Panc1 (cell line): ENCODE data around the gene COL23A1. TPM values are rescaled to one million over a fixed set of nuclear protein-coding genes. Genes with fewer than 3 reads are reported as not detected.

ENCODE experiments used
- ATAC-seq: fragments of 200-7000 bp; cut with Tn5 transposase; 2 replicates; pipeline ENCODE4 v1.9.1; 2020; ENCODE audit warnings: mild to moderate bottlenecking, moderate library complexity
- BruUV-seq: library from RNA; stranded (reverse); fragments of 400-500 nt; replicated peaks from 2 replicates; lab custom pipeline; 2021; lab: Mats Ljungman, UMichigan
- CTCF ChIA-PET: fragments of 300-600 bp; sonication (Branson Sonifier 250); formaldehyde crosslinking; loops from one replicate; lab custom pipeline; 2022; ENCODE audit warnings: antibody characterized with exemption; lab: Charles Lee
- POLR2A ChIA-PET: fragments of 300-600 bp; sonication (Branson Sonifier 250); formaldehyde crosslinking; loops from one replicate; lab custom pipeline; 2022; ENCODE audit warnings: antibody characterized with exemption; lab: Charles Lee
- DNase-seq: peaks from one replicate; pipeline ENCODE4 v3.0.0-alpha.2; 2010; ENCODE audit warnings: low read depth, low spot score
- H3K27ac ChIP-seq: 2 replicates; pipeline ENCODE4 v1.5.1; 2011; ENCODE audit warnings: mild to moderate bottlenecking, low read length, inconsistent platforms
- H3K27me3 ChIP-seq: fragments of 200-500 bp; sonication (Bioruptor generic); 2 replicates; pipeline ENCODE4 v1.6.0; 2014; ENCODE audit warnings: low read length, inconsistent platforms; ENCODE audit not compliant: control insufficient read depth, insufficient read depth
- H3K36me3 ChIP-seq: fragments of 200-500 bp; sonication (Bioruptor generic); 2 replicates; pipeline ENCODE4 v1.5.1; 2014; ENCODE audit warnings: inconsistent platforms, mild to moderate bottlenecking, low read length, moderate library complexity; ENCODE audit not compliant: control insufficient read depth, insufficient read depth
- H3K4me1 ChIP-seq: 2 replicates; pipeline ENCODE4 v1.5.1; 2011; ENCODE audit warnings: inconsistent platforms, mild to moderate bottlenecking, low read length, moderate library complexity; ENCODE audit not compliant: control insufficient read depth, insufficient read depth
- H3K4me3 ChIP-seq, 2 experiments: 2 replicates each; pipeline ENCODE4 v1.5.1; 2011 to 2012; ENCODE audit warnings: low read depth in 2 of 2, low read length in 2 of 2, mild to moderate bottlenecking in 2 of 2, inconsistent platforms in 1 of 2, moderate library complexity in 1 of 2
- H3K9me3 ChIP-seq: fragments of 200-500 bp; sonication (Bioruptor generic); 2 replicates; pipeline ENCODE4 v1.5.1; 2014; ENCODE audit warnings: low read depth, mild to moderate bottlenecking, inconsistent platforms, low read length, moderate library complexity; ENCODE audit not compliant: control insufficient read depth, insufficient read depth
- POLR2AphosphoS5 ChIP-seq: IDR thresholded peaks from 2 replicates; pipeline ENCODE4 v1.6.1; 2012; ENCODE audit warnings: mild to moderate bottlenecking, low read depth, low read length, moderate library complexity
- SIN3A ChIP-seq: IDR thresholded peaks from 2 replicates; pipeline ENCODE4 v1.6.1; 2012; ENCODE audit warnings: low read depth, mild to moderate bottlenecking, low read length, moderate library complexity, borderline replicate concordance; ENCODE audit not compliant: insufficient read depth
- TCF7L2 ChIP-seq: IDR thresholded peaks from 2 replicates; pipeline ENCODE4 v1.6.1; 2011; ENCODE audit warnings: mild to moderate bottlenecking, low read depth, low read length, inconsistent platforms
- in situ Hi-C: cut with HindIII; loops from 2 replicates; pipeline ENCODE4 v1.10.0; 2016; ENCODE audit warnings: low sequenced_read_pairs, low pct_unique_long_range_greater_than_20kb
- intact Hi-C: fragments of 100-400 bp; cut with micrococcal nuclease; formaldehyde crosslinking; loops from one replicate; pipeline ENCODE4 v1.10.0; 2022; ENCODE audit not compliant: unreplicated experiment
- total RNA-seq: library from RNA; stranded (reverse); gene quantifications from one replicate; pipeline ENCODE4 v1.2.1, GENCODE V29; 2021; ENCODE audit not compliant: unreplicated experiment
- TF ChIP-seq, protein P1 (sequence below): fragments of 450-650 bp; IDR thresholded peaks from 2 replicates; pipeline ENCODE4 v1.5.1; 2017; ENCODE audit warnings: mild to moderate bottlenecking
- TF ChIP-seq, protein P2 (sequence below), 2 experiments: IDR thresholded peaks; 2 replicates each; pipeline ENCODE4 v1.6.1; 2011 to 2012; ENCODE audit warnings: low read depth in 2 of 2, control low read depth in 1 of 2, low read length in 1 of 2, mild to moderate bottlenecking in 1 of 2, moderate library complexity in 1 of 2; ENCODE audit not compliant: insufficient read depth in 1 of 2

The COL23A1 gene
- total RNA-seq, 1 experiment from 2014 or later: 0.05 TPM

DNA sequence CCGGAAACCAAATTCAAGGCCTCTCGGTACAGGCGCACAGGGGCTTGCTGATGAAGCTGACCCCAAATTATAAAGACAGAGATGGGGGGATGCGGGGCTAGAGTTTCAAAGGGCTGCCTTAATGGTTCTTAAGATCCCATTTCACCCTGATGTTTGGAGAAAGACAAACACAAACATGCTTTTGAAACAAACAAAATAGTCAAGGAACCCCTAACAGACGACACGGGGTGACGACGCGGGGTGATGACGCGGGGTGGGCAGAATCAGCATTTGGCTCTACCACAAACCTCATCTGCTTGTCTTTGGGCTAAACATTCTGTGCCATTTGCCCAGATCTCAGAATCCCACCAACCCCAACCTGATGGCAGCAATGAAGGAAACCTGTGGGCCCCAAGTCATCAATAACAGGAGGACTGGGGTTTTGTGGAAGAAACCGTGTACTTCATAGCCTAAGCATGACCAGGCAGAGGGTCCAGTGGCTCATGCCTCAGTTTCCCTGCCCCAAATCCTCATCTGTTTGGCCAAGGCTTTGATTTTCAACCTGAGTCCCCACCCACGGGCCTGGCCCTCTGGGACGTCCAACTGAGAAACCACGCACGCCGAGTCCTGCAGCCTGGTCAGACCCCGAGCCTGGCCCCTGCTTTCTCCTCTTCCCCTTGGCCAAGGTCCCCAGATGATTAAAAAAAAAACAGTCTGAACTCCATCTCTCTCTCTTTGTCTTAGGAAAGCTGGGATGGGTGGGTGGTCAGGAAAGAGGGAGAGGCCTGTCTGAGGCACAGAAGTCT, 148.5 kb downstream of the COL23A1 start:
- H3K36me3 ChIP-seq: no peaks in the 10 kb centered on the region
- DNase-seq (no peak), ATAC-seq (no peak)
- H3K4me1 ChIP-seq: no peaks in the 10 kb centered on the region
- H3K9me3 ChIP-seq: no peaks in the 10 kb centered on the region
- no peaks in the 10 kb centered on the region; the same call in 1 of the 2 replicates for H3K27me3 ChIP-seq
- in situ Hi-C loops: no loop called here
- intact Hi-C loops: no loop called here
- no TSS peak for BruUV-seq
- CTCF ChIA-PET: interaction anchor here (2.2 kb wide), 1 partner anchor 20 kb away, joined by 7 read pairs; no protein-coding TSS in a partner anchor
- H3K4me3 ChIP-seq: no peak overlapping the region
- no peak for TF ChIP-seq TCF7L2
- TF ChIP-seq, protein P1, sequence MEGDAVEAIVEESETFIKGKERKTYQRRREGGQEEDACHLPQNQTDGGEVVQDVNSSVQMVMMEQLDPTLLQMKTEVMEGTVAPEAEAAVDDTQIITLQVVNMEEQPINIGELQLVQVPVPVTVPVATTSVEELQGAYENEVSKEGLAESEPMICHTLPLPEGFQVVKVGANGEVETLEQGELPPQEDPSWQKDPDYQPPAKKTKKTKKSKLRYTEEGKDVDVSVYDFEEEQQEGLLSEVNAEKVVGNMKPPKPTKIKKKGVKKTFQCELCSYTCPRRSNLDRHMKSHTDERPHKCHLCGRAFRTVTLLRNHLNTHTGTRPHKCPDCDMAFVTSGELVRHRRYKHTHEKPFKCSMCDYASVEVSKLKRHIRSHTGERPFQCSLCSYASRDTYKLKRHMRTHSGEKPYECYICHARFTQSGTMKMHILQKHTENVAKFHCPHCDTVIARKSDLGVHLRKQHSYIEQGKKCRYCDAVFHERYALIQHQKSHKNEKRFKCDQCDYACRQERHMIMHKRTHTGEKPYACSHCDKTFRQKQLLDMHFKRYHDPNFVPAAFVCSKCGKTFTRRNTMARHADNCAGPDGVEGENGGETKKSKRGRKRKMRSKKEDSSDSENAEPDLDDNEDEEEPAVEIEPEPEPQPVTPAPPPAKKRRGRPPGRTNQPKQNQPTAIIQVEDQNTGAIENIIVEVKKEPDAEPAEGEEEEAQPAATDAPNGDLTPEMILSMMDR: no peak
- TF ChIP-seq, protein P2, sequence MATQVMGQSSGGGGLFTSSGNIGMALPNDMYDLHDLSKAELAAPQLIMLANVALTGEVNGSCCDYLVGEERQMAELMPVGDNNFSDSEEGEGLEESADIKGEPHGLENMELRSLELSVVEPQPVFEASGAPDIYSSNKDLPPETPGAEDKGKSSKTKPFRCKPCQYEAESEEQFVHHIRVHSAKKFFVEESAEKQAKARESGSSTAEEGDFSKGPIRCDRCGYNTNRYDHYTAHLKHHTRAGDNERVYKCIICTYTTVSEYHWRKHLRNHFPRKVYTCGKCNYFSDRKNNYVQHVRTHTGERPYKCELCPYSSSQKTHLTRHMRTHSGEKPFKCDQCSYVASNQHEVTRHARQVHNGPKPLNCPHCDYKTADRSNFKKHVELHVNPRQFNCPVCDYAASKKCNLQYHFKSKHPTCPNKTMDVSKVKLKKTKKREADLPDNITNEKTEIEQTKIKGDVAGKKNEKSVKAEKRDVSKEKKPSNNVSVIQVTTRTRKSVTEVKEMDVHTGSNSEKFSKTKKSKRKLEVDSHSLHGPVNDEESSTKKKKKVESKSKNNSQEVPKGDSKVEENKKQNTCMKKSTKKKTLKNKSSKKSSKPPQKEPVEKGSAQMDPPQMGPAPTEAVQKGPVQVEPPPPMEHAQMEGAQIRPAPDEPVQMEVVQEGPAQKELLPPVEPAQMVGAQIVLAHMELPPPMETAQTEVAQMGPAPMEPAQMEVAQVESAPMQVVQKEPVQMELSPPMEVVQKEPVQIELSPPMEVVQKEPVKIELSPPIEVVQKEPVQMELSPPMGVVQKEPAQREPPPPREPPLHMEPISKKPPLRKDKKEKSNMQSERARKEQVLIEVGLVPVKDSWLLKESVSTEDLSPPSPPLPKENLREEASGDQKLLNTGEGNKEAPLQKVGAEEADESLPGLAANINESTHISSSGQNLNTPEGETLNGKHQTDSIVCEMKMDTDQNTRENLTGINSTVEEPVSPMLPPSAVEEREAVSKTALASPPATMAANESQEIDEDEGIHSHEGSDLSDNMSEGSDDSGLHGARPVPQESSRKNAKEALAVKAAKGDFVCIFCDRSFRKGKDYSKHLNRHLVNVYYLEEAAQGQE (IDR thresholded peaks at IDR 0.05; ENCODE audit: insufficient read depth in 1 of 2, low read depth in 2 of 2, low read length in 1 of 2): no peak
- POLR2A ChIA-PET: no interaction called here
- H3K27ac ChIP-seq: no peak overlapping the region

- ChIA-PET CTCF (no interaction called here), POLR2A (no interaction called here)
- Histone ChIP-seq H3K36me3 (no peaks in the 10 kb centered on the region), H3K4me1 (no peaks in the 10 kb centered on the region), H3K27me3 (no peaks in the 10 kb centered on the region), H3K9me3 (no peaks in the 10 kb centered on the region), H3K4me3 (no peak overlapping the region), H3K27ac (no peak overlapping the region)
- DNase-seq: no peak
- intact Hi-C loops (no loop called here), in situ Hi-C loops (no loop called here)
- no peak for ATAC-seq
- TF ChIP-seq, protein P1: no peak
- no peak for TF ChIP-seq POLR2AphosphoS5
- TF ChIP-seq SIN3A: no peak
- TF ChIP-seq, protein P2 (IDR thresholded peaks at IDR 0.05; ENCODE audit: insufficient read depth in 1 of 2, low read depth in 2 of 2, low read length in 1 of 2): no peak
- TF ChIP-seq TCF7L2: no peak
- no TSS peak for BruUV-seq
Measured at GRCh38 chr5:178440181-178440580, 150.0 kb downstream of the COL23A1 start.
